Mesenchymal stem cell (in vitro differentiated cells and primary cell): ENCODE data around the gene ABLIM2.

Experiments used
- DNase-seq: peaks from one replicate; pipeline ENCODE4 v3.0.0-alpha.2; 2013
- H2AFZ ChIP-seq: one replicate; pipeline ENCODE4 v1.6.1; 2013; ENCODE audit warnings: low read depth, mild to moderate bottlenecking, control low read depth, inconsistent platforms, low read length, moderate library complexity
- H2AK5ac ChIP-seq: 2 replicates; pipeline ENCODE4 v1.6.1; 2013; ENCODE audit warnings: low read length, moderate library complexity, mild to moderate bottlenecking, inconsistent platforms; ENCODE audit not compliant: severe bottlenecking
- H2BK120ac ChIP-seq: one replicate; pipeline ENCODE4 v1.6.1; 2013; ENCODE audit warnings: low read depth, mild to moderate bottlenecking, inconsistent platforms, low read length, moderate library complexity
- H2BK12ac ChIP-seq, 2 experiments: one replicate each; pipeline ENCODE4 v1.6.1; 2013; ENCODE audit warnings: inconsistent platforms in 2 of 2, low read length in 2 of 2, mild to moderate bottlenecking in 2 of 2, moderate library complexity in 2 of 2, control low read depth in 1 of 2
- H2BK15ac ChIP-seq: one replicate; pipeline ENCODE4 v1.6.1; 2013; ENCODE audit warnings: mild to moderate bottlenecking, low read depth, inconsistent platforms; ENCODE audit not compliant: poor library complexity, severe bottlenecking
- H2BK5ac ChIP-seq: 2 replicates; pipeline ENCODE4 v1.6.1; 2013; ENCODE audit warnings: low read depth, mild to moderate bottlenecking, low read length, control low read depth, inconsistent platforms; ENCODE audit not compliant: poor library complexity, severe bottlenecking
- H3K14ac ChIP-seq, 2 experiments: one replicate each; pipeline ENCODE4 v1.6.1; 2013; ENCODE audit warnings: inconsistent platforms in 2 of 2, low read length in 2 of 2, control low read depth in 1 of 2, mild to moderate bottlenecking in 1 of 2, moderate library complexity in 1 of 2
- H3K18ac ChIP-seq, 2 experiments: one replicate each; pipeline ENCODE4 v1.6.1; 2013; ENCODE audit warnings: inconsistent platforms in 2 of 2, low read length in 2 of 2, control low read depth in 1 of 2, low read depth in 1 of 2, mild to moderate bottlenecking in 1 of 2
- H3K23ac ChIP-seq, 2 experiments: one replicate each; pipeline ENCODE4 v1.6.1; 2013; ENCODE audit warnings: inconsistent platforms in 2 of 2, low read length in 2 of 2, mild to moderate bottlenecking in 2 of 2, moderate library complexity in 2 of 2, control low read depth in 1 of 2
- H3K27ac ChIP-seq: 2 replicates; pipeline ENCODE4 v1.5.1; 2013; ENCODE audit warnings: mild to moderate bottlenecking, moderate library complexity, low read length, control low read depth, inconsistent platforms; ENCODE audit not compliant: poor library complexity, severe bottlenecking
- H3K27me3 ChIP-seq, 2 experiments: 2 replicates each; pipeline versions ENCODE4 v1.6.1 to v1.7.0; 2013; ENCODE audit warnings: low read length in 2 of 2, mild to moderate bottlenecking in 2 of 2, moderate library complexity in 2 of 2, control low read depth in 1 of 2, inconsistent platforms in 1 of 2; ENCODE audit not compliant: control insufficient read depth in 1 of 2, insufficient read depth in 1 of 2
- H3K36me3 ChIP-seq, 2 experiments: 2 replicates each; pipeline versions ENCODE4 v1.6.1 to v1.7.0; 2013; ENCODE audit warnings: low read length in 2 of 2, control low read depth in 1 of 2, inconsistent platforms in 1 of 2, low read depth in 1 of 2, mild to moderate bottlenecking in 1 of 2; ENCODE audit not compliant: insufficient read depth in 2 of 2, control insufficient read depth in 1 of 2
- H3K4ac ChIP-seq, 2 experiments: one replicate each; pipeline ENCODE4 v1.6.1; 2013; ENCODE audit warnings: inconsistent platforms in 2 of 2, low read length in 2 of 2, mild to moderate bottlenecking in 2 of 2, moderate library complexity in 2 of 2, control low read depth in 1 of 2, low read depth in 1 of 2
- H3K4me1 ChIP-seq: 2 replicates; pipeline ENCODE4 v1.6.1; 2013; ENCODE audit warnings: low read depth, low read length, control low read depth; ENCODE audit not compliant: control insufficient read depth, insufficient read depth
- H3K4me2 ChIP-seq: 2 replicates; pipeline ENCODE4 v1.6.1; 2013; ENCODE audit warnings: low read length, mild to moderate bottlenecking, inconsistent platforms; ENCODE audit not compliant: poor library complexity, severe bottlenecking
- H3K4me3 ChIP-seq, 2 experiments: 2 replicates each; pipeline versions ENCODE4 v1.5.1 to v1.7.0; 2013; ENCODE audit warnings: low read length in 2 of 2, mild to moderate bottlenecking in 2 of 2, control low read depth in 1 of 2, low read depth in 1 of 2; ENCODE audit not compliant: insufficient read depth in 1 of 2
- H3K79me1 ChIP-seq: replicated peaks from 2 replicates; pipeline ENCODE4 v1.6.1; 2013; ENCODE audit warnings: mild to moderate bottlenecking, control low read depth, low read length, inconsistent platforms; ENCODE audit not compliant: poor library complexity, severe bottlenecking
- H3K9ac ChIP-seq: 2 replicates; pipeline ENCODE4 v1.7.0; 2013; ENCODE audit warnings: mild to moderate bottlenecking, low read length, moderate library complexity
- H3K9me3 ChIP-seq: 2 replicates; pipeline ENCODE4 v1.7.0; 2013; ENCODE audit warnings: mild to moderate bottlenecking, low read length; ENCODE audit not compliant: control insufficient read depth
- H4K8ac ChIP-seq: one replicate; pipeline ENCODE4 v1.6.1; 2013; ENCODE audit warnings: inconsistent platforms, mild to moderate bottlenecking, low read length, moderate library complexity
- H4K91ac ChIP-seq: one replicate; pipeline ENCODE4 v1.6.1; 2013; ENCODE audit warnings: mild to moderate bottlenecking, low read length, inconsistent platforms
- whole genome bisulfite sequencing: methylation state at CpG from one replicate; pipeline ENCODE4 v1.1.7; 2013; ENCODE audit warnings: mixed read lengths; 5-methylcytosine and 5-hydroxymethylcytosine counted together

Gene ABLIM2

DNA sequence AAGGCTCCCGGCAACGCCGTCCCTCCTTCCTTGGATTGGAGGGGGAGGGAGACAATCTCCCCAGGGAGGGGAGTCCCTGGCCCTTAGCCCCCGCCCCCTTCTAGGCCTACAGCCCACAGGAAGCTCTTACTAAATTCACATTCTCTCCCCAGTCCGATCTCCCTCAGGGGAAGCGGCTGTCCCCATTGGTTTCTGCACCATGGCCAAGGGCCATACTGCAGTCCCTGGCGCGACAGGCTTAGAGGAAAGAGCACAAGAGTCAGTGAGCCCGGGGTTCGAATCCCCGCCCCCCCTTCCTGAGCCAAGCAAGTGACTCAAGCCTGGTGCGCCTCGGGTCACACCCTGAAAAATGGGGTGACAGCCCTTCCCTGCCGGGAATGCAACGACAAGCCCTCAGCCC lies 1.1 kb downstream of the ABLIM2 start:
- Histone ChIP-seq H2AK5ac (no peak overlapping the region), H2BK5ac (no peak overlapping the region), H4K8ac (no peak overlapping the region), H2BK12ac (no peak overlapping the region), H3K36me3 (no peaks in the 10 kb centered on the region), H3K9ac (no peak overlapping the region), H3K27me3 (peaks cover 53 to 64% of the 10 kb centered on the region in 2 experiments), H3K4me3 (peak overlapping the region in 1 of 2 experiments; percentile 76), H3K4me1 (peaks cover 19% of the 10 kb centered on the region), H2AFZ (no peak overlapping the region), H3K23ac (no peak overlapping the region), H3K9me3 (no peaks in the 10 kb centered on the region), H3K18ac (no peak overlapping the region), H3K79me1 (no peaks in the 10 kb centered on the region), H4K91ac (no peak overlapping the region), H3K4me2 (no peak overlapping the region), H2BK120ac (no peak overlapping the region), H3K14ac (no peak overlapping the region), H2BK15ac (no peak overlapping the region), H3K27ac (no peak overlapping the region), H3K4ac (no peak overlapping the region)
- 39% methylated on average over 15 of the region's 15 CpGs for WGBS
- DNase-seq, result no peak

DNA sequence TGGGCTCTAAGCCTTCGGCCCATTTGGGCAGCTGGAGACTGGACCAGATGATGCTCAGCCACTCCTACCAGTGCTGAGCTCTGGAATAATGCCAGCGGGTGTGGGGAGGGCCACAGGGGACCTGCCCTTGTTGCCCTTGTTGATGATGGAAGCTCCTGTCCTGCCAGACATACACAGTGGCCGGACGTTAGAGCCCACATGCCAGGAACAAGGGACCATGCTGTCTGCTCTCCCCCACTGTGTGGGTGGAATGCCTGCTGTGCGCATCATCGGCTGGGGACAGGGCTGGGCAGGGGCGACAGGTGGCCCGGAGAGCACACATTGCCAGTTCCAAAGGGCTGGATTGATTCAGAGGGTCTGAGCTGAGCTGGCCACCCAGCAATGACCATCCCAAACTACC lies 2.0 kb downstream of the ABLIM2 start:
- Histone ChIP-seq H3K27ac (no peak overlapping the region), H3K23ac (no peak overlapping the region), H2BK120ac (no peak overlapping the region), H3K4me3 (no peak overlapping the region), H3K14ac (no peak overlapping the region), H2BK12ac (no peak overlapping the region), H3K36me3 (no peaks in the 10 kb centered on the region), H3K79me1 (no peaks in the 10 kb centered on the region), H3K9me3 (no peaks in the 10 kb centered on the region), H3K9ac (no peak overlapping the region), H3K27me3 (peaks cover 59 to 64% of the 10 kb centered on the region in 2 experiments), H3K4me1 (peaks cover 19% of the 10 kb centered on the region), H2BK15ac (no peak overlapping the region), H4K8ac (no peak overlapping the region), H3K4me2 (no peak overlapping the region), H3K18ac (no peak overlapping the region), H4K91ac (no peak overlapping the region), H2AK5ac (no peak overlapping the region), H2BK5ac (no peak overlapping the region), H3K4ac (no peak overlapping the region), H2AFZ (no peak overlapping the region)
- 74% methylated on average over 8 of the region's 8 CpGs for WGBS
- DNase-seq, result no peak

DNA sequence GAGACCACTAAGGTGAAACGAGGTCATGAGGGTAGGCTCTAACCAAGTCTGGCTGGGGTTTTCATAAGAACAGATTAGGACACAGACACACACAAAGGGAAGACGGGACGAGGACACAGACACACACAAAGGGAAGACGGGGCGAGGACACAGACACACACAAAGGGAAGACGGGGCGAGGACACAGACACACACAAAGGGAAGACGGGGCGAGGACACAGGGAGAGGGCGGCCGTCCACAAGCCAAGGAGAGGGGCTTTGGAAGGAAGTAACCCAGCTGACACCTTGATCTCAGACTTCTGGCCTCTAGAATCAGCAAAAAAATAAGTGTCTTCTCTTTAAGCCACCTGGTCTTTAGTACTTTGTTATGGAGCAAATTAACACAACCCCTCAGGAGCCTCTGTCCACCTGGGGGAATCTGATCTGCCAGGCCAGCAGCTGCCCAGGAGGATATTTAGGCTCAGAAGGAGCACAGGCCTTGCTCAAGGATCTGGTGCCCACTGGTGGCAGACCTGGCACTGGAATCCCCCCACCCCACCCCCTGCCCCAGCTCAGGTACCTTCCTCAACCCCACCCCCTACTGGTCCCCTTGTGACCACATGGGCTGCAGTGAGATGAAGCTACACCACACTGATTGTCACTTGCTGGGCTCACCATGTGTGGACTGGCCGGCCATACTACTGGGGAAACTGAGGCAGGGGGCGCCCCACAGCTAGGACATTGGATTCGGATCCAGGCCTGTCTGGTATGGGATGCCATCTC lies 2.8 kb downstream of the ABLIM2 start:
- Histone ChIP-seq H3K27ac (no peak overlapping the region), H2BK120ac (no peak overlapping the region), H2AK5ac (no peak overlapping the region)

DNA sequence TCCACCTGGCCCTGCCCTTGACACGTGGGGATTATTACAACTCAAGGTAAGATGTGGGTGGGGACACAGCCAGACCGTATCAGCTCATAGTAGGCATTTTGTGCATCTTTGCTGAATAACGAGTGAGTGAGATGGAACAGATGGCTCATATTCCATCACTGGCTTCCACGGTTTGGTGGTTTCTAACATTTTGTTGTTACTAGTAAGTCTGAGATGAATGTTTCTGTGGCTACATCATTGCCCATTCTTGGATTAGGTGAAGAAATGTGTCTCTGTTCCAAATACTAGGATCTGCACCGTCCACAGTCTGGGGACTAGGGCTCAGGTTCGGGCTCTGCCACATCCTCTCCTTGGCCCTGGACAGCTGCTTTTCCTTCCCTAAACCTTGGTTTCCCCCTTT lies 3.6 kb downstream of the ABLIM2 start:
- H3K27ac ChIP-seq, result no peak overlapping the region
- WGBS, result 77% methylated on average over 6 of the region's 6 CpGs
- H3K18ac ChIP-seq, result no peak overlapping the region
- H3K79me1 ChIP-seq, result no peaks in the 10 kb centered on the region
- no peak overlapping the region for H2BK120ac ChIP-seq
- no peak overlapping the region for H2AK5ac ChIP-seq
- H2BK5ac ChIP-seq, result no peak overlapping the region
- no peak overlapping the region for H4K8ac ChIP-seq
- H3K4me2 ChIP-seq, result no peak overlapping the region
- H2AFZ ChIP-seq, result no peak overlapping the region
- no peak overlapping the region for H2BK15ac ChIP-seq
- H3K4ac ChIP-seq, result no peak overlapping the region
- peaks cover 61 to 70% of the 10 kb centered on the region in 2 experiments for H3K27me3 ChIP-seq
- no peak for DNase-seq
- H3K36me3 ChIP-seq, result no peaks in the 10 kb centered on the region
- no peak overlapping the region for H3K4me3 ChIP-seq
- no peak overlapping the region for H2BK12ac ChIP-seq
- peaks cover 19% of the 10 kb centered on the region for H3K4me1 ChIP-seq
- no peak overlapping the region for H4K91ac ChIP-seq
- no peak overlapping the region for H3K14ac ChIP-seq
- H3K9me3 ChIP-seq, result no peaks in the 10 kb centered on the region
- H3K9ac ChIP-seq, result no peak overlapping the region
- H3K23ac ChIP-seq, result no peak overlapping the region

More for the DNA sequence above, 2.8 kb downstream of the ABLIM2 start:
- Histone ChIP-seq H3K4me3 (no peak overlapping the region), H2BK5ac (no peak overlapping the region), H3K27me3 (peaks cover 62 to 63% of the 10 kb centered on the region in 2 experiments), H3K14ac (no peak overlapping the region), H3K23ac (no peak overlapping the region), H3K18ac (no peak overlapping the region), H3K9me3 (no peaks in the 10 kb centered on the region), H3K36me3 (no peaks in the 10 kb centered on the region), H2BK12ac (no peak overlapping the region), H2AFZ (no peak overlapping the region), H3K9ac (no peak overlapping the region), H4K91ac (no peak overlapping the region), H3K4ac (no peak overlapping the region), H3K4me2 (no peak overlapping the region), H3K79me1 (no peaks in the 10 kb centered on the region), H3K4me1 (peaks cover 19% of the 10 kb centered on the region), H2BK15ac (no peak overlapping the region), H4K8ac (no peak overlapping the region)
- WGBS, result 86% methylated on average over 14 of the region's 14 CpGs
- DNase-seq, result no peak
